Vein endothelial cell (primary cell): Measurements from ENCODE around the gene CPLX3. TPM values are rescaled to one million over a fixed set of nuclear protein-coding genes. Genes with fewer than 3 reads are reported as not detected.

Experiments used
- small RNA-seq: library from RNA; depleted of rRNA; stranded (forward); fragments of <200 nt; gene quantifications from one replicate; pipeline ENCODE3, GENCODE V24; 2012
- total RNA-seq: library from RNA; depleted of rRNA; stranded (reverse); fragments of >200 nt; gene quantifications from 2 replicates; pipeline ENCODE4 v1.2.3, GENCODE V29; 2012

Gene CPLX3
- not detected in 2 replicates for total RNA-seq

GRCh38 chr15:74826364-74826819 lies at the start of gene CPLX3:
CPLX3 (plus strand) TSS chr15:74826627; CDS start chr15:74826704, 77 bp downstream.

GRCh38 chr15:74781431-74782258 lies 44.8 kb upstream of the CPLX3 start, which contains the start of gene CSK:
CSK (plus strand) TSS chr15:74782080; CDS start chr15:74798298, 16,218 bp downstream.

GRCh38 chr15:74812533-74812932 lies 13.9 kb upstream of the CPLX3 start, which contains the start of gene LMAN1L:
LMAN1L (plus strand) TSS chr15:74812835; CDS start chr15:74812855, 20 bp downstream.

GRCh38 chr15:74842581-74843444 lies 16.4 kb downstream of the CPLX3 start, which contains the start of gene ULK3:
ULK3 (minus strand) TSS chr15:74843156; CDS start chr15:74843105, 51 bp downstream.

GRCh38 chr15:74873036-74873755 lies 46.8 kb downstream of the CPLX3 start, which contains the start of gene SCAMP2:
SCAMP2 (minus strand) TSS chr15:74873365; CDS start chr15:74873255, 110 bp downstream.

Small RNAs within 50 kb of the gene (small RNA-seq; reads per million reads assigned to genes)
- gene CPLX3 (not detected), gene MIR4513 (not detected), gene MIR6882 (0.98 reads per million, percentile 58 among the genes with 10 or more reads in this experiment)

Other genes with a start within 250 kb of the CPLX3 start
- gene CLK3, start 210.8 kb upstream of the CPLX3 start, total RNA-seq, result 43.8 and 90.9 TPM in 2 replicates
- gene EDC3, start 130.6 kb upstream of the CPLX3 start, total RNA-seq, result 14.1 and 17.6 TPM in 2 replicates
- gene CYP1A1, start 101.1 kb upstream of the CPLX3 start, total RNA-seq, result 9.1 and 10.5 TPM in 2 replicates
- gene CYP1A2, start 77.8 kb upstream of the CPLX3 start, total RNA-seq, result not detected in 2 replicates
- gene CSK, start 44.5 kb upstream of the CPLX3 start, total RNA-seq, result 51.4 and 60.1 TPM in 2 replicates
- not detected in 2 replicates for gene LMAN1L, start 13.8 kb upstream of the CPLX3 start, total RNA-seq
- gene ULK3, start 16.5 kb downstream of the CPLX3 start, total RNA-seq, result 36.6 and 40.5 TPM in 2 replicates
- gene SCAMP2, start 46.7 kb downstream of the CPLX3 start, total RNA-seq, result 37.0 and 37.2 TPM in 2 replicates
- 49.1 and 54.9 TPM in 2 replicates for gene MPI, start 63.4 kb downstream of the CPLX3 start, total RNA-seq
- 45.1 and 47.2 TPM in 2 replicates for gene FAM219B, start 80.2 kb downstream of the CPLX3 start, total RNA-seq
- 64.3 and 68.1 TPM in 2 replicates for gene COX5A, start 111.4 kb downstream of the CPLX3 start, total RNA-seq
- 18.3 and 23.2 TPM in 2 replicates for gene RPP25, start 130.1 kb downstream of the CPLX3 start, total RNA-seq
- 10.8 and 11.1 TPM in 2 replicates for gene SCAMP5, start 168.9 kb downstream of the CPLX3 start, total RNA-seq
- gene PPCDC, start 197.0 kb downstream of the CPLX3 start, total RNA-seq, result 9.5 and 12.7 TPM in 2 replicates